B cell (primary cell): ENCODE data around the gene SMAP2. TPM values are rescaled to one million over a fixed set of nuclear protein-coding genes. Genes with fewer than 3 reads are reported as not detected.
A peak's percentile ranks its signal among the peaks of the same experiment; 100 is the strongest.

Experiments used
- ATAC-seq: fragments of 200-7000 bp; cut with Tn5 transposase; one replicate; pipeline ENCODE4 v1.10.0; 2021; ENCODE audit warnings: low read depth, mild to moderate bottlenecking, moderate number of reproducible peaks, moderate library complexity
- CTCF ChIA-PET: fragments of 350-600 bp; sonication (Branson Sonifier 250); formaldehyde crosslinking; loops from one replicate; lab custom pipeline; 2021; ENCODE audit warnings: antibody characterized with exemption, inconsistent platforms; lab: Charles Lee
- POLR2A ChIA-PET: fragments of 350-600 bp; sonication (Branson Sonifier 250); formaldehyde crosslinking; loops from one replicate; lab custom pipeline; 2021; ENCODE audit warnings: antibody characterized with exemption; lab: Charles Lee
- DNase-seq: peaks from one replicate; pipeline ENCODE4 v3.0.0; 2013
- H2AFZ ChIP-seq: 2 replicates; pipeline ENCODE4 v1.6.1; 2012; ENCODE audit warnings: mild to moderate bottlenecking, low read depth, low read length; ENCODE audit not compliant: insufficient read depth, poor library complexity, severe bottlenecking
- H3K27ac ChIP-seq, 2 donors: 1 replicate in 1 of 2; 2 replicates in 1 of 2; pipeline ENCODE4 v1.5.1; 2012 to 2013; ENCODE audit warnings: low read length in 2 of 2, mild to moderate bottlenecking in 2 of 2, moderate library complexity in 1 of 2
- H3K27me3 ChIP-seq, 4 experiments: fragments of 200-600 bp in 1 of 4; sonication (generic) in 1 of 4; replicated peaks in 1 of 4; 1 replicate in 2 of 4; 2 replicates in 2 of 4; pipeline versions ENCODE4 v1.6.1 to v1.7.0; 2013 to 2016; ENCODE audit warnings: low read length in 3 of 4, mild to moderate bottlenecking in 2 of 4, mixed read lengths in 1 of 4, moderate library complexity in 1 of 4; ENCODE audit not compliant: insufficient read depth in 4 of 4, control insufficient read depth in 3 of 4; ENCODE audit errors: control extremely low read depth in 1 of 4
- H3K36me3 ChIP-seq, 2 experiments: replicated peaks in 1 of 2; 1 replicate in 1 of 2; 2 replicates in 1 of 2; pipeline versions ENCODE4 v1.6.1 to v1.7.1; 2013; ENCODE audit warnings: low read length in 1 of 2; ENCODE audit not compliant: insufficient read depth in 2 of 2, control insufficient read depth in 1 of 2; ENCODE audit errors: control extremely low read depth in 1 of 2, extremely low read depth in 1 of 2
- H3K4me1 ChIP-seq, 2 donors: fragments of 200-600 bp in 1 of 2; sonication (generic) in 1 of 2; 1 replicate in 1 of 2; 2 replicates in 1 of 2; pipeline versions ENCODE4 v1.5.1 to v1.6.1; 2013 to 2017; ENCODE audit warnings: low read length in 2 of 2; ENCODE audit not compliant: control insufficient read depth in 2 of 2, insufficient read depth in 2 of 2
- H3K4me2 ChIP-seq: replicated peaks from 2 replicates; pipeline ENCODE3; 2012; ENCODE audit warnings: mild to moderate bottlenecking, low read depth, low read length; ENCODE audit not compliant: poor library complexity, severe bottlenecking
- H3K4me3 ChIP-seq, 5 experiments: fragments of 200-600 bp in 1 of 5; sonication (generic) in 1 of 5; 1 replicate in 3 of 5; 2 replicates in 2 of 5; pipeline versions ENCODE4 v1.5.1 to v1.7.0; 2011 to 2016; ENCODE audit warnings: low read length in 4 of 5, mild to moderate bottlenecking in 4 of 5, low read depth in 2 of 5, control low read depth in 1 of 5, moderate library complexity in 1 of 5; ENCODE audit not compliant: insufficient read depth in 1 of 5; ENCODE audit errors: control extremely low read depth in 1 of 5, extremely low read depth in 1 of 5
- H3K79me2 ChIP-seq: fragments of 200-600 bp; sonication (generic); one replicate; pipeline ENCODE4 v1.6.0; 2016; ENCODE audit warnings: low read length; ENCODE audit not compliant: control insufficient read depth, insufficient read depth
- H3K9ac ChIP-seq: fragments of 200-600 bp; sonication (generic); 2 replicates; pipeline ENCODE4 v1.6.1; 2017; ENCODE audit warnings: mild to moderate bottlenecking, low read length, moderate library complexity
- H3K9me3 ChIP-seq, 3 donors: one replicate each; pipeline versions ENCODE4 v1.6.1 to v1.7.1; 2013; ENCODE audit warnings: low read length in 2 of 3; ENCODE audit not compliant: control insufficient read depth in 2 of 3, insufficient read depth in 1 of 3; ENCODE audit errors: control extremely low read depth in 1 of 3
- H4K20me1 ChIP-seq: 2 replicates; pipeline ENCODE4 v1.6.0; 2012; ENCODE audit warnings: mild to moderate bottlenecking, low read length; ENCODE audit not compliant: insufficient read depth, control insufficient read depth, poor library complexity, severe bottlenecking
- H3K27ac Mint-ChIP-seq: one replicate; pipeline ENCODE4 v1.8.0; 2021; ENCODE audit warnings: mixed read lengths
- H3K27me3 Mint-ChIP-seq: one replicate; pipeline ENCODE4 v1.8.0; 2021; ENCODE audit warnings: mixed read lengths
- H3K4me1 Mint-ChIP-seq: one replicate; pipeline ENCODE4 v1.8.0; 2021; ENCODE audit warnings: mixed read lengths
- H3K4me3 Mint-ChIP-seq: one replicate; pipeline ENCODE4 v1.8.0; 2021; ENCODE audit warnings: mixed read lengths
- H3K9me3 Mint-ChIP-seq: one replicate; pipeline ENCODE4 v1.8.0; 2022; ENCODE audit warnings: mixed read lengths; ENCODE audit not compliant: insufficient read depth
- CTCF ChIP-seq: fragments of 200-600 bp; IDR thresholded peaks from one replicate; pipeline ENCODE4 v1.8.0; 2022; ENCODE audit warnings: antibody characterized with exemption, mild to moderate bottlenecking
- EZH2 ChIP-seq: IDR thresholded peaks from 2 replicates; pipeline ENCODE4 v1.6.1; 2012; ENCODE audit warnings: borderline replicate concordance, low read depth, mild to moderate bottlenecking, moderate library complexity, low read length; ENCODE audit not compliant: insufficient read depth, poor library complexity, severe bottlenecking
- WGBS: methylation state at CpG from one replicate; pipeline ENCODE4 v1.1.5; 2013; ENCODE audit warnings: missing lambda C conversion rate; ENCODE audit not compliant: insufficient coverage; 5-methylcytosine and 5-hydroxymethylcytosine counted together
- intact Hi-C: fragments of 100-400 bp; cut with micrococcal nuclease; formaldehyde crosslinking; loops from one replicate; pipeline ENCODE4 v1.10.0; 2022
- polyA plus RNA-seq: library from polyadenylated mRNA; depleted of rRNA; stranded (reverse); fragments of >200 nt; gene quantifications from 2 replicates; pipeline ENCODE4 v1.2.3, GENCODE V29; 2012
- total RNA-seq, 2 donors: library from RNA; stranded (reverse); fragments of 120-200 nt in 1 of 2; gene quantifications; 1 replicate in 1 of 2; 2 replicates in 1 of 2; pipeline versions ENCODE4 v1.2.3 to v1.2.4, GENCODE V29; 2013 to 2022

Gene SMAP2
- total and polyA plus RNA-seq, 2 donors (not counting 1 experiment from before 2014, with no cell fraction given) = 275 to 305 TPM

GRCh38 chr1:40395190-40396175 lies 22.0 kb downstream of the SMAP2 start:
- ChIA-PET CTCF (interaction anchor here (0.9 to 12.8 kb wide), 6 partner anchors 9 to 252 kb away, joined by 3 to 128 read pairs (median 8); no protein-coding TSS in a partner anchor), POLR2A (interaction anchor here (0.6 to 1.1 kb wide), 5 partner anchors 10 to 657 kb away, joined by 3 to 4 read pairs (median 3); partner anchors contain the start of genes PPIE and SMAP2)
- ATAC-seq = no peak
- peaks cover 0 to 22% of the 10 kb centered on the region in 2 experiments for H3K36me3 ChIP-seq
- no peaks in the 10 kb centered on the region for H4K20me1 ChIP-seq
- TF ChIP-seq CTCF (no peak), EZH2 (no peak)
- H2AFZ ChIP-seq = no peak overlapping the region
- H3K9ac ChIP-seq = peak overlapping the region; percentile 46
- no peaks in the 10 kb centered on the region for H3K9me3 ChIP-seq
- WGBS = no CpG with 5 or more reads among the region's 3 CpGs
- Mint-ChIP-seq H3K9me3 (no peaks in the 10 kb centered on the region), H3K27me3 (no peaks in the 10 kb centered on the region), H3K4me3 (peak overlapping the region; percentile 76), H3K4me1 (peaks cover 91% of the 10 kb centered on the region), H3K27ac (peak overlapping the region; percentile 93)
- no peaks in the 10 kb centered on the region for H3K27me3 ChIP-seq
- H3K79me2 ChIP-seq = peaks cover 100% of the 10 kb centered on the region
- intact Hi-C loops = no loop called here
- H3K4me3 ChIP-seq = peak overlapping the region in 2 of 5 experiments; percentile 28 to 35
- H3K4me1 ChIP-seq = peaks cover 96 to 99% of the 10 kb centered on the region in 2 donors
- H3K4me2 ChIP-seq = peak overlapping the region; percentile 64
- no peak for DNase-seq
- H3K27ac ChIP-seq = peak overlapping the region; percentile 99 to 100
